ENCODE results near the gene PLCB3.

PLCB3 gene

DNA sequence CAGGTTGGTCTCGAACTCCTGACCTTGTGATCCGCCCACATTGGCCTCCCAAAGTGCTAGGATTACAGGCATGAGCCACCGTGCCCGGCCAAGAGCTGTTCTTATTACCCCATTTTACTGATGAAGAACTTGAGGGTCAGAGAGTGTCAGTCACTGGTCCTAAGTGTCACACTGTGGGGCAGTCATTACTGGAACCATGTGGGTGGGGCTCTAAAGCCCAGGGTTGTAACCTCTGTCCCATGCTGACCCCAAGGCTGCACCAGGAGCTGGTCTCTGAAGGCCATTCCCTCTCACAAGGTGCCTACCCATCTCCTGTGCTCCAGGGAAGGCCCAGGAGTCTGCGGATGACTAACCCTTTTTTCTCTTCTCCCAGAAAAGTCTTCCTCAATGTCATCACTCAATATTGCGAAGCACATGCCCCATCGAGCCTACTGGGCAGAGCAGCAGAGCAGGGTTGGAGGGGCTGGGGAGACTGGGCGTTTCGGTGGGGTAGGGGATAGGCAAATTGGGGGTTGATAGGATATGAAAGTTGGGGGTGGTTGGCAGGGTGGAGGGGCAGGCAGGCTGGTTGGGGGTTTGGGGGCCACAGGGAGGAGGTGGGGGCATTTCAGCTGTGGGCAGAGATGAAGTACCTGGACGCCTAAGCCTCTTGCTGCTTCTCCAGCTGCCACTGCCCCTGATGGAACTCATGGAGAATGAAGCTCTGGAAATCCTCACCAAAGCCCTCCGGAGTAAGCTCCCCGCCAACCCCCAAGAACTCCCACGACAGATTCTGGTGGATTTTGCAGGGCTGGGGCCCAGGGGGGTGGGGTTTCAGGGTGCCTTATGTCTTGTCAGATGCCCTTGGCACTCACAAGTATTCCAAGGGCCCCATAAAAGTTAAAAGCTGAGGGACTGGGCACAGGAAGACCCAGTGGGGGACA, 52.0 kb downstream of the PLCB3 start:
- Histone ChIP-seq H3K4me1 (peaks cover 0 to 54% (median 40%) of the 10 kb centered on the region in 4 donors), H3K27me3 (peaks cover 0 to 35% of the 10 kb centered on the region in 2 donors), H3K27ac (peak overlapping the region in 1 of 2 donors; percentile 82), H3K36me3 (no peaks in the 10 kb centered on the region), H3K4me3 (no peak overlapping the region), H3K9me3 (no peaks in the 10 kb centered on the region)
- no peak for DNase-seq
- no peak for TF ChIP-seq CTCF (IDR thresholded peaks at IDR 0.05)
- intact Hi-C loops (cut with DNase I; ENCODE audit: low total_unique reads) = no loop called here

DNA sequence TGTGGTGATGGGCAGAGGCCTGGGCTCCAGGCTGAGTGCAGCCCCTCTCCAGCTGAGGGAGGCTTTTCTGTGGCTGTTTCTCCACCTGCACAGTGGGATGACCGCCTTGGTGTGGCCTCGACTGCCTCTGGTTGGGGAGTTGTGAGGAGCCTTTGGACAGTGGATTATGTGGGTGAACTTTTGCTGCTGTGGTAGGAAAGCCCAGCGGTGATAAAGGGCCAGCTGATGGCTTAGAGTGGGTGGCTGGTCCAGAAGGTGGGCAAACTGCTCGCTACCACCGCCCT, 52.6 kb downstream of the PLCB3 start:
- no peaks in the 10 kb centered on the region for H3K9me3 ChIP-seq
- TF ChIP-seq CTCF (IDR thresholded peaks at IDR 0.05) = no peak
- peak overlapping the region; percentile 66 to 86 for H3K4me3 ChIP-seq
- peaks cover 0 to 52% (median 38%) of the 10 kb centered on the region in 4 donors for H3K4me1 ChIP-seq
- H3K27ac ChIP-seq = peak overlapping the region; percentile 82 to 86
- no peaks in the 10 kb centered on the region for H3K36me3 ChIP-seq
- H3K27me3 ChIP-seq = peaks cover 0 to 29% of the 10 kb centered on the region in 2 donors
- no peak for DNase-seq
- intact Hi-C loops (cut with DNase I; ENCODE audit: low total_unique reads) = no loop called here

GRCh38 chr11:64304316-64305072, 53.2 kb downstream of the PLCB3 start:
- H3K36me3 ChIP-seq = no peaks in the 10 kb centered on the region
- intact Hi-C loops (cut with DNase I; ENCODE audit: low total_unique reads) = no loop called here
- peak overlapping the region; percentile 82 to 86 for H3K27ac ChIP-seq
- peak overlapping the region; percentile 66 to 86 for H3K4me3 ChIP-seq
- peak; percentile 94 to 95 for DNase-seq
- peaks cover 0 to 47% (median 32%) of the 10 kb centered on the region in 4 donors for H3K4me1 ChIP-seq
- TF ChIP-seq CTCF (IDR thresholded peaks at IDR 0.05) = peak; percentile 82
- H3K9me3 ChIP-seq = no peaks in the 10 kb centered on the region
- H3K27me3 ChIP-seq = peaks cover 0 to 26% of the 10 kb centered on the region in 2 donors

GRCh38 chr11:64305075-64305690, 53.9 kb downstream of the PLCB3 start, which contains the start of gene ESRRA:
Gene ESRRA (plus strand): TSS chr11:64305524. CDS start chr11:64307180, 1,656 bp downstream.
- peak; percentile 100 for DNase-seq
- TF ChIP-seq CTCF (IDR thresholded peaks at IDR 0.05) = no peak
- Histone ChIP-seq H3K9me3 (no peaks in the 10 kb centered on the region), H3K36me3 (no peaks in the 10 kb centered on the region), H3K27me3 (peaks cover 0 to 20% of the 10 kb centered on the region in 2 donors), H3K27ac (peak within 1 kb of the TSS; percentile 82 to 86), H3K4me3 (peak within 1 kb of the TSS; percentile 66 to 86), H3K4me1 (peaks cover 0 to 40% (median 26%) of the 10 kb centered on the region in 4 donors)
- intact Hi-C loops (cut with DNase I; ENCODE audit: low total_unique reads) = no loop called here

GRCh38 chr11:64305691-64306562, 54.6 kb downstream of the PLCB3 start:
- Histone ChIP-seq H3K9me3 (no peaks in the 10 kb centered on the region), H3K36me3 (no peaks in the 10 kb centered on the region), H3K4me1 (peaks cover 0 to 32% (median 18%) of the 10 kb centered on the region in 4 donors), H3K4me3 (peak overlapping the region; percentile 66 to 86), H3K27ac (peak overlapping the region; percentile 80 to 81), H3K27me3 (peaks cover 0 to 17% of the 10 kb centered on the region in 2 donors)
- DNase-seq = peak; percentile 54 to 80
- intact Hi-C loops (cut with DNase I; ENCODE audit: low total_unique reads) = no loop called here
- peak in 1 of 2 experiments; percentile 11 for TF ChIP-seq CTCF (IDR thresholded peaks at IDR 0.05)
